Glutamatergic neuron (in vitro differentiated cells): ENCODE results near the gene MAGEA6. TPM values are rescaled to one million over a fixed set of nuclear protein-coding genes. Genes with fewer than 3 reads are reported as not detected.
"Not testable (repeated sequence)": the region's sequence is repeated elsewhere in the genome, so short reads cannot be mapped to it uniquely, and the experiment has no call there.

Source experiments
- DNase-seq: peaks from one replicate; pipeline ENCODE4 v3.0.0; 2022
- H3K27ac Mint-ChIP-seq: one replicate; pipeline ENCODE4 v1.8.0; 2020; ENCODE audit warnings: mild to moderate bottlenecking, mixed read lengths, inconsistent platforms; ENCODE audit not compliant: unreplicated experiment
- H3K27me3 Mint-ChIP-seq: one replicate; pipeline ENCODE4 v1.8.0; 2020; ENCODE audit warnings: mild to moderate bottlenecking, moderate library complexity, mixed read lengths, inconsistent platforms; ENCODE audit not compliant: unreplicated experiment
- H3K36me3 Mint-ChIP-seq: one replicate; pipeline ENCODE4 v1.8.0; 2020; ENCODE audit warnings: mild to moderate bottlenecking, mixed read lengths, inconsistent platforms; ENCODE audit not compliant: unreplicated experiment
- H3K4me1 Mint-ChIP-seq: one replicate; pipeline ENCODE4 v1.8.0; 2020; ENCODE audit warnings: mild to moderate bottlenecking, low read depth, mixed read lengths, inconsistent platforms; ENCODE audit not compliant: unreplicated experiment
- H3K4me3 Mint-ChIP-seq: one replicate; pipeline ENCODE4 v1.8.0; 2020; ENCODE audit warnings: mild to moderate bottlenecking, mixed read lengths, inconsistent platforms; ENCODE audit not compliant: unreplicated experiment
- H3K9me3 Mint-ChIP-seq: one replicate; pipeline ENCODE4 v1.8.0; 2020; ENCODE audit warnings: mild to moderate bottlenecking, moderate library complexity, mixed read lengths, inconsistent platforms; ENCODE audit not compliant: unreplicated experiment
- total RNA-seq: library from RNA; stranded (reverse); fragmentation: NEBNext Ultra II Directional; extraction: Animal tissue kit (Norgen Biotek cat#: 25700); gene quantifications from one replicate; pipeline ENCODE4 v1.2.1, GENCODE V29; 2021; ENCODE audit not compliant: unreplicated experiment
- TF ChIP-seq, protein P1 (sequence below): fragments of 200-600 bp; sonication (generic); IDR thresholded peaks from one replicate; pipeline ENCODE4 v1.5.0; 2021; ENCODE audit not compliant: partially characterized antibody, unreplicated experiment

The MAGEA6 gene
- total RNA-seq, 1 donor from 2014 or later: 0.32 TPM

DNA sequence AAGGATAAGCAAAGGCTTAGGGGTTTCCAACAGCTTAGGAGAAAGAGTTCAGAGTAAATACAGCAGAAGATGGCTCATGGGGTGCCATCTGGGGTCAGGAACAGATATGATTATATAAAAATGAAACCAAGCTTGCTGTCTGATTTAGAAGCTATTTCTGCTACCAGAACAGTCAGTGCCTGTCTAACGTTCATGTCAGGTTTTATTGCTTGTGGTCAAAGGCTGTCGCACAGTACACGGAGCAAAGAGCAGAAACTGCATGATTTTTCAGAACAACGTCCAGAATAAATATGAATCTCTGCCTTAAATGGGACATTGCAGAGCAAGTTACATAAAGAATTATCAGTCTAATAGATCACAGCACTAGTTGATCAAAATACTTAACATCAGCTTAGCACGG is 43.7 kb upstream of the MAGEA6 start:
- Mint-ChIP-seq H3K9me3 (peaks cover 5% of the 10 kb centered on the region), H3K4me1 (peaks cover 18% of the 10 kb centered on the region), H3K27me3 (no peaks in the 10 kb centered on the region), H3K4me3 (no peak overlapping the region), H3K27ac (no peak overlapping the region), H3K36me3 (no peaks in the 10 kb centered on the region)
- TF ChIP-seq, protein P1, sequence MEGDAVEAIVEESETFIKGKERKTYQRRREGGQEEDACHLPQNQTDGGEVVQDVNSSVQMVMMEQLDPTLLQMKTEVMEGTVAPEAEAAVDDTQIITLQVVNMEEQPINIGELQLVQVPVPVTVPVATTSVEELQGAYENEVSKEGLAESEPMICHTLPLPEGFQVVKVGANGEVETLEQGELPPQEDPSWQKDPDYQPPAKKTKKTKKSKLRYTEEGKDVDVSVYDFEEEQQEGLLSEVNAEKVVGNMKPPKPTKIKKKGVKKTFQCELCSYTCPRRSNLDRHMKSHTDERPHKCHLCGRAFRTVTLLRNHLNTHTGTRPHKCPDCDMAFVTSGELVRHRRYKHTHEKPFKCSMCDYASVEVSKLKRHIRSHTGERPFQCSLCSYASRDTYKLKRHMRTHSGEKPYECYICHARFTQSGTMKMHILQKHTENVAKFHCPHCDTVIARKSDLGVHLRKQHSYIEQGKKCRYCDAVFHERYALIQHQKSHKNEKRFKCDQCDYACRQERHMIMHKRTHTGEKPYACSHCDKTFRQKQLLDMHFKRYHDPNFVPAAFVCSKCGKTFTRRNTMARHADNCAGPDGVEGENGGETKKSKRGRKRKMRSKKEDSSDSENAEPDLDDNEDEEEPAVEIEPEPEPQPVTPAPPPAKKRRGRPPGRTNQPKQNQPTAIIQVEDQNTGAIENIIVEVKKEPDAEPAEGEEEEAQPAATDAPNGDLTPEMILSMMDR: no peak
- no peak for DNase-seq

DNA sequence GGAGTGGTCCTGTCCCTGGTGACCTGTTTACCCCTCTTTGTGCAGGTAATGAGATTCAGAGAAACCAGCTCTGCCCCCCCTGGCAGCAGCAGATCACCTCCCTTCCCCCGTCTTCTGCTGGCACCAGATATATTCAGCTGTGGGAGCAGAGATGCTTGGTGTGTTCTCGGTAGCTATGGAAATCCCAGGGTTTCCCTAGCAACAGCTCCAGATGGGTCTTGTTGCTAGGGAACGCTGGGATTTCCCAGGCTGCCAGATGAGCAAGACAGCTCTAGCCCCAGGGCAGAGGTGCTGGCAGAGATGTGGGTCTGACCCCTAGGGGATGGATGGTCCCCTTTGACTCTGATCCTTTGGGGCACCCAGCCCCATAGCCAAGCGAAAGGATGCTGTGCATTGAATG is 40.9 kb upstream of the MAGEA6 start:
- Mint-ChIP-seq H3K36me3 (no peaks in the 10 kb centered on the region), H3K4me1 (peaks cover 12% of the 10 kb centered on the region), H3K27ac (peak overlapping the region; percentile 93), H3K4me3 (peak overlapping the region; percentile 74), H3K27me3 (no peaks in the 10 kb centered on the region), H3K9me3 (peaks cover 5% of the 10 kb centered on the region)
- TF ChIP-seq, protein P1: no peak
- peak; percentile 43 for DNase-seq

DNA sequence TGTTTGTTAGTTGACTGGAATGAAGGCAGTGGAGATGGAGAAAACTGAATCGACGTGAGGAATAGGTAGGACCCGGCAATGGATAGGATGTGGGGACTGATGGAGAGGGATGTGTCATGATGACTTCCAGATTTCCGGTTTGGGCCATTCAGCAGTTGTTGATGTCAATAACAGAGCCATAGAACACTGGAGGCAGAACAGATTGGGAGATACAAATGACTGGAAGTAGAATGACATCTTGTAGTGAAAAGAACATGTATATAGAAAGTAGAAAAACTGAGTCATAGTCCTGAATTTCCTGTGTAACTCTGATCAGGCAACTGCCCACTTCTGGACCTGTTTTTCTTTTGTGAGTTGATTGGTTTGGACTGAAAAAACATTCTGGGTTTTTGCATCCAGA is 36.5 kb upstream of the MAGEA6 start:
- no peaks in the 10 kb centered on the region for H3K27me3 Mint-ChIP-seq
- H3K27ac Mint-ChIP-seq: no peak overlapping the region
- no peak overlapping the region for H3K4me3 Mint-ChIP-seq

DNA sequence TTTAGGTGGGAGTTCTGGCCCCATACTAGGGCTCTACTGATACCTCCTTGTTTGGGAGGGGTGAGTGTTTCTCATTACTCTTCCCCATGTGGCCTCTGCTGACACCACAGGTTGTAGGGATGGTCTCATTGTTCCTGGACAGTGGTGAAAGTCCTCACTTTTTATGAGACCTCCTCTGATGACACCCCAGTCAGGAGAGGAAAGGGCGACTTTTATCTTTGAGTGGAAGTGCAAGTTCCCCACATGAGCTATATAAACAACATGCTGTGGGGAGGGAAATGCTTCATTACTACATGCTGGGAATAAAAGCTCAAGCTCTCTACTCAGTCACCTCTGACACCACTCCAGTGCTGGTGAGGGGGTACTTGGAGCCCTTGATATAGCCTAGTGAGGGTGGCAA is 29.5 kb upstream of the MAGEA6 start:
- no peak for DNase-seq
- Mint-ChIP-seq H3K9me3 (no peaks in the 10 kb centered on the region), H3K4me3 (no peak overlapping the region), H3K27ac (no peak overlapping the region), H3K36me3 (no peaks in the 10 kb centered on the region), H3K4me1 (no peaks in the 10 kb centered on the region), H3K27me3 (no peaks in the 10 kb centered on the region)
- TF ChIP-seq, protein P1: no peak

More for the DNA sequence above, 36.5 kb upstream of the MAGEA6 start:
- DNase-seq: no peak
- H3K4me1 Mint-ChIP-seq: peaks cover 9% of the 10 kb centered on the region
- peaks cover 3% of the 10 kb centered on the region for H3K9me3 Mint-ChIP-seq
- H3K36me3 Mint-ChIP-seq: no peaks in the 10 kb centered on the region
- TF ChIP-seq, protein P1: no peak

DNA sequence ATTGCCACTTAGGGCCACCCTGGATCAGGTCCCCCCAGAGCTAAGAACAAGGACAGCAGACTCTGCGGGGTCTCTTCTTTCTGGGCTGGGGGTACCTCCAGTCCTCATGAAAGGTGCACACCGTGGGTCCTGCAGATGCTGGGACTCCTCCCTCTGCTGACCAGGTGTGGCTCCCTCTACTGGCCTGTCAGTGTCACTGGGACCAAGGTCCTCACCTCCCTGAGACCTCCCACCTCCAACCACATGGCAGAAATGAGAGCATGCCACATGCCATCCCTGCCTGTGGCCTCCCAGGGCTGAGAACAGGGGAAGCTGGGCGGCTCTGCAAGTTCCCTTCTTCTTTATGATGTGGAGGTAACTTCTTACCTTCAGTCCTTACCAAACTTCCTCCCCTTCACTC is 17.6 kb upstream of the MAGEA6 start:
- H3K27me3 Mint-ChIP-seq, H3K4me1 Mint-ChIP-seq, H3K9me3 Mint-ChIP-seq, H3K27ac Mint-ChIP-seq, DNase-seq, H3K36me3 Mint-ChIP-seq, H3K4me3 Mint-ChIP-seq: not testable (repeated sequence)

DNA sequence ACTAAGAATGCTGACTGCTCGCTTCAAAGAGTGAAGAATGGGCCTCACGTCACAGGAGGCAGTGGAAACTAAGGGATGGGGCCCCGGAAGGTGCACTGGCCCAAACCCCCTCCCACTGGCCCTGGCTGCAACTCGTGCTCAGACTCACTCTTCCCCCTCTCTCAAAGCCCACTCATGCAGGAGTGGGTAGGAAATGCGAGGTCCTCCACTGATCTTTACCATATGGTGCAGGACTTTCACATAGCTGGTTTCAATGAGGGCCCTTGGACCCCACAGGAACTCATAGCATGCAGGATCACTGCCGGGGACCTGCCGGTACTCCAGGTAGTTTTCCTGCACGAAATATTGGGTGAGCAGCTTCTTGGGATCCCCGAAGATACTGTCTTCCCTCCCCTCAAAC is 2.9 kb downstream of the MAGEA6 start:
- not testable (repeated sequence) for H3K36me3 Mint-ChIP-seq, H3K4me3 Mint-ChIP-seq, H3K9me3 Mint-ChIP-seq, H3K27me3 Mint-ChIP-seq, H3K27ac Mint-ChIP-seq, H3K4me1 Mint-ChIP-seq, DNase-seq

DNA sequence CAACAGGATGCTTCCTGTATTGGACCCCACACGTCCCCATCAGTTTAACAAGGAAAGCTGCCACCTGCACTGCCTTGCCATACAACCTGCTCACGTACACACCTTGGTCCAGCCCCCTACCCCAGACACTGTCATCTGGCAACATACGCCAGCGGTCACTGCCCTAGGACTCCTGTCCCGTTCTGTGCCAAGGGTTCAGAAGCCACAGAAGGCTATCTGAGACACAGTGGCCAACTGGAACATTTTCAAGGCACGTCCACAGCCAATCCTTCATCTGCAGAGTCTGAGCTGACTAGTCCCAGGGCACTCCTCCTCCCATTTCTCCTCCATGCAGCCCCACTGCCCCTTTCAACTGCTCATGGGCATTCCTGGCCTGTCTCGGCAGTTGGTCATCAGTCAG is 7.9 kb downstream of the MAGEA6 start:
- H3K4me1 Mint-ChIP-seq, DNase-seq, H3K27me3 Mint-ChIP-seq: not testable (repeated sequence)

DNA sequence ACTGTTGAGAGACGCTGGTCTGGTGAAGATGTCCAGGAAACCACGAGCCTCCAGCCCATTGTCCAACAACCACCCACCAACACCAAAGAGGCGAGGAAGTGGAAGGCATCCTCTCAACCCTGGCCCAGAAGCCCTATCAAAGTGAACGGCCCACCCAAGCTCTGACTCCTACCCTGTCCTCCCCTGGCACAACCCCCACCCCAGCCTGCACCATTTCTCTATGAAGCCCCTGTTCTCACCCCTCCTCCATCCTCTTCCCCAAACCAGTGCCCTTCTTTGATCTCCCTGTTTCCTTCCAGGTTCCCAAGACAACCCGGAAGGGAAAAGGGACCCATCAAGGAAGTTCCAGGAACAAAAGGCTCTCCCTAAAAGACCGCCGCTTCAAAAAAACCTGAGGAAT is 9.9 kb downstream of the MAGEA6 start:
- H3K4me1 Mint-ChIP-seq, H3K4me3 Mint-ChIP-seq: not testable (repeated sequence)

More for the DNA sequence above, 7.9 kb downstream of the MAGEA6 start:
- H3K27ac Mint-ChIP-seq, H3K4me3 Mint-ChIP-seq, H3K9me3 Mint-ChIP-seq, H3K36me3 Mint-ChIP-seq: not testable (repeated sequence)

DNA sequence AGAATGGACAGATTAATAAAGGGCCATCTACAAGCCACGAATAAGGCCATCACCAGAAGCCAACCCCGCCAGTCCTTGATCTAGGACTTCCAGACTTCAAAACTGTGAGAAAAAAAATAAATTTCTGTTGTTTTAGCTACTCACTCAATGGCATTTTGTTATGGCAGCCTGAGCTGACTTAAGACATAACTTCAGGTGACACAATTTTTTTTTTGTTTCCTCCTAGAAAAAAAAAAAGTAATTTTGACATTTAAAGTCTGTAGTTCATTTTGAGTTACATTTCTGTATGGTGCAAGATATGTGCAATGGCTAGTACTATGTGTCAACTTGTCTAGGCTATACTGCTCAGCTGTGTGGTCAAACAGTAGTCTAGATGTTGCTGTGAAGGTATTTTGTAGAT is 10.6 kb downstream of the MAGEA6 start, which contains the start of gene CSAG3:
TSS of gene CSAG3 (plus strand) at position 301 of the 400 bp plus-strand sequence.
- H3K9me3 Mint-ChIP-seq, H3K27me3 Mint-ChIP-seq, H3K4me1 Mint-ChIP-seq, H3K4me3 Mint-ChIP-seq, DNase-seq, H3K27ac Mint-ChIP-seq, H3K36me3 Mint-ChIP-seq: not testable (repeated sequence)

More for the DNA sequence above, 9.9 kb downstream of the MAGEA6 start:
- H3K27ac Mint-ChIP-seq, H3K9me3 Mint-ChIP-seq, H3K36me3 Mint-ChIP-seq, H3K27me3 Mint-ChIP-seq, DNase-seq: not testable (repeated sequence)
